Endothelial cell of umbilical vein (primary cell): ENCODE data around the gene CLIC5. TPM values are rescaled to one million over a fixed set of nuclear protein-coding genes. Genes with fewer than 3 reads are reported as not detected.

Source experiments
- BruUV-seq: library from RNA; stranded (reverse); fragments of 400-500 nt; replicated peaks from 2 replicates; lab custom pipeline; 2021; lab: Mats Ljungman, UMichigan
- CTCF ChIA-PET: fragments of 300-600, 350-600 bp; sonication (Branson Sonifier 250); formaldehyde crosslinking; loops from one replicate; lab custom pipeline; 2021; ENCODE audit warnings: antibody characterized with exemption, inconsistent platforms; lab: Charles Lee
- POLR2A ChIA-PET: fragments of 300-600, 350-600 bp; sonication (Branson Sonifier 250); formaldehyde crosslinking; loops from one replicate; lab custom pipeline; 2021; ENCODE audit warnings: antibody characterized with exemption, inconsistent platforms; lab: Charles Lee
- DNase-seq: peaks from one replicate; pipeline ENCODE4 v3.0.0-alpha.2; 2011; ENCODE audit warnings: low read depth, low spot score
- FAIRE-seq: peaks from 2 replicates; lab custom pipeline; 2011; peaks lifted over from hg19 to GRCh38; lab: Jason Lieb, UNC
- H2AFZ ChIP-seq: 2 replicates; pipeline ENCODE4 v1.6.0; 2012; ENCODE audit warnings: low read depth, low read length, control low read depth, inconsistent platforms
- H3K27ac ChIP-seq: 2 replicates; pipeline ENCODE4 v1.5.1; 2011; ENCODE audit warnings: low read depth, mild to moderate bottlenecking, control low read depth, low read length, moderate library complexity; ENCODE audit not compliant: insufficient read depth
- H3K27me3 ChIP-seq, 2 experiments: 2 replicates each; pipeline versions ENCODE4 v1.6.0 to v1.6.1; 2011; ENCODE audit warnings: low read length in 2 of 2, mixed read lengths in 1 of 2; ENCODE audit not compliant: control insufficient read depth in 2 of 2, insufficient read depth in 2 of 2
- H3K36me3 ChIP-seq, 2 experiments: 2 replicates in 1 of 2; 3 replicates in 1 of 2; pipeline ENCODE4 v1.5.1; 2011; ENCODE audit warnings: low read length in 2 of 2, mild to moderate bottlenecking in 1 of 2, moderate library complexity in 1 of 2; ENCODE audit not compliant: control insufficient read depth in 2 of 2, insufficient read depth in 2 of 2; ENCODE audit errors: extremely low read depth in 1 of 2
- H3K4me1 ChIP-seq: 3 replicates; pipeline ENCODE4 v1.5.1; 2011; ENCODE audit warnings: mild to moderate bottlenecking, low read length; ENCODE audit not compliant: control insufficient read depth, insufficient read depth; ENCODE audit errors: extremely low read depth
- H3K4me2 ChIP-seq: 2 replicates; pipeline ENCODE4 v1.6.1; 2011; ENCODE audit warnings: low read length, control low read depth, mixed read lengths; ENCODE audit not compliant: insufficient read depth
- H3K4me3 ChIP-seq, 3 experiments: fragments of 200-600 bp in 1 of 3; sonication (generic), shearing (Covaris generic) in 1 of 3; replicated peaks in 1 of 3; 2 replicates each; pipeline ENCODE4 v1.5.1; 2011 to 2016; ENCODE audit warnings: control low read depth in 3 of 3, low read length in 3 of 3, mild to moderate bottlenecking in 2 of 3, inconsistent platforms in 1 of 3, low read depth in 1 of 3, moderate library complexity in 1 of 3; ENCODE audit not compliant: insufficient read depth in 1 of 3
- H3K79me2 ChIP-seq: 2 replicates; pipeline ENCODE4 v1.6.0; 2012; ENCODE audit warnings: low read length, inconsistent platforms; ENCODE audit not compliant: control insufficient read depth, insufficient read depth
- H3K9ac ChIP-seq: replicated peaks from 2 replicates; pipeline ENCODE3; 2011; ENCODE audit warnings: low read length, control low read depth; ENCODE audit not compliant: insufficient read depth; ENCODE audit errors: extremely low read depth
- H3K9me1 ChIP-seq: replicated peaks from 3 replicates; pipeline ENCODE4 v1.6.0; 2011; ENCODE audit warnings: mild to moderate bottlenecking, low read length; ENCODE audit not compliant: control insufficient read depth, insufficient read depth; ENCODE audit errors: extremely low read depth
- H3K9me3 ChIP-seq: replicated peaks from 2 replicates; pipeline ENCODE4 v1.5.1; 2012; ENCODE audit warnings: low read length, inconsistent platforms; ENCODE audit not compliant: control insufficient read depth, insufficient read depth
- H4K20me1 ChIP-seq: replicated peaks from 2 replicates; pipeline ENCODE3; 2011; ENCODE audit warnings: mild to moderate bottlenecking, low read length; ENCODE audit not compliant: control insufficient read depth, insufficient read depth; ENCODE audit errors: extremely low read depth
- CTCF ChIP-seq, 2 donors: IDR thresholded peaks; 1 replicate in 1 of 2; 2 replicates in 1 of 2; pipeline ENCODE4 v1.5.1; 2011; ENCODE audit warnings: low read length in 2 of 2, mild to moderate bottlenecking in 2 of 2, moderate library complexity in 2 of 2, control low read depth in 1 of 2, inconsistent platforms in 1 of 2, low read depth in 1 of 2; ENCODE audit not compliant: insufficient read depth in 1 of 2; ENCODE audit errors: extremely low read depth in 1 of 2
- EZH2 ChIP-seq: IDR thresholded peaks from 2 replicates; pipeline ENCODE4 v1.6.1; 2012; ENCODE audit warnings: borderline replicate concordance, low read depth, mild to moderate bottlenecking, moderate library complexity, low read length, inconsistent platforms; ENCODE audit not compliant: severe bottlenecking
- FOS ChIP-seq: IDR thresholded peaks from 2 replicates; pipeline ENCODE4 v1.6.1; 2011; ENCODE audit warnings: mild to moderate bottlenecking, low read length, moderate library complexity, borderline replicate concordance; ENCODE audit not compliant: insufficient read depth
- GATA2 ChIP-seq: IDR thresholded peaks from 2 replicates; pipeline ENCODE4 v1.7.0; 2011; ENCODE audit warnings: low read depth, mild to moderate bottlenecking, moderate library complexity, mixed read lengths, low read length; ENCODE audit not compliant: insufficient read length, insufficient read depth
- JUN ChIP-seq: IDR thresholded peaks from 2 replicates; pipeline ENCODE4 v1.6.1; 2011; ENCODE audit warnings: borderline replicate concordance, low read depth; ENCODE audit not compliant: insufficient read length, insufficient read depth
- MAX ChIP-seq: IDR thresholded peaks from 2 replicates; pipeline ENCODE4 v1.6.1; 2011; ENCODE audit not compliant: insufficient read depth, insufficient read length
- MYC ChIP-seq: IDR thresholded peaks from one replicate; pipeline ENCODE4 v1.6.1; 2011; ENCODE audit warnings: mild to moderate bottlenecking, low read depth, low read length
- POLR2A ChIP-seq: IDR thresholded peaks from 2 replicates; pipeline ENCODE4 v1.6.1; 2012; ENCODE audit warnings: low read depth, mild to moderate bottlenecking, control low read depth, low read length
- POLR2AphosphoS5 ChIP-seq: IDR thresholded peaks from 2 replicates; pipeline ENCODE4 v1.6.1; 2012; ENCODE audit warnings: low read depth, mild to moderate bottlenecking, control low read depth, low read length, moderate library complexity; ENCODE audit not compliant: insufficient read depth
- dilution Hi-C: fragments of 300-500 bp; cut with MboI; formaldehyde crosslinking; loops from one replicate; pipeline ENCODE4 v1.15.0; 2019; ENCODE audit warnings: low sequenced_read_pairs; ENCODE audit not compliant: extremely low pct_ligation_motif_present
- intact Hi-C: fragments of 100-400 bp; cut with micrococcal nuclease; formaldehyde crosslinking; loops from one replicate; pipeline ENCODE4 v1.10.0; 2022
- polyA plus RNA-seq, 4 experiments: library from polyadenylated mRNA; depleted of rRNA in 3 of 4; stranded (reverse) in 3 of 4; unstranded in 1 of 4; fragments of >200 nt; gene quantifications; 2 replicates each; pipeline versions ENCODE4 v1.2.1 to v1.2.3, GENCODE V29; 2011 to 2012; ENCODE audit warnings: missing spikeins in 1 of 4
- total RNA-seq: library from RNA; stranded (reverse); gene quantifications from 2 replicates; pipeline ENCODE4 v1.2.3, GENCODE V29; 2021

Gene CLIC5
- total and polyA plus RNA-seq, 2 donors (not counting 3 experiments of a cell fraction or from before 2014, with no cell fraction given): 0.07 TPM; not detected in 1

GRCh38 chr6:45972795-45973503 is 42.7 kb downstream of the CLIC5 start:
- no peaks in the 10 kb centered on the region for H3K27me3 ChIP-seq
- no peaks in the 10 kb centered on the region for H3K9me3 ChIP-seq
- dilution Hi-C loops (no loop called here), intact Hi-C loops (no loop called here)
- no peaks in the 10 kb centered on the region for H3K4me1 ChIP-seq
- no peak overlapping the region for H3K9ac ChIP-seq
- H3K4me3 ChIP-seq: no peak overlapping the region
- CTCF ChIA-PET: no interaction called here
- no peak for TF ChIP-seq POLR2A
- no peak for TF ChIP-seq MYC
- no peak for TF ChIP-seq MAX
- no peak for TF ChIP-seq POLR2AphosphoS5
- TF ChIP-seq GATA2: no peak
- TF ChIP-seq CTCF (IDR thresholded peaks at IDR 0.05; ENCODE audit: extremely low read depth in 1 of 2, insufficient read depth in 1 of 2, low read depth in 1 of 2, low read length in 2 of 2): no peak
- no peak for TF ChIP-seq JUN
- no peak for TF ChIP-seq FOS
- TF ChIP-seq EZH2: no peak
- no peaks in the 10 kb centered on the region for H4K20me1 ChIP-seq
- POLR2A ChIA-PET: no interaction called here
- no peak overlapping the region for H2AFZ ChIP-seq
- no peaks in the 10 kb centered on the region for H3K9me1 ChIP-seq
- no peak for DNase-seq
- H3K27ac ChIP-seq: no peak overlapping the region
- no peaks in the 10 kb centered on the region for H3K36me3 ChIP-seq
- no peak for FAIRE-seq
- no TSS peak for BruUV-seq
- no peaks in the 10 kb centered on the region for H3K79me2 ChIP-seq
- no peak overlapping the region for H3K4me2 ChIP-seq
